Neuronal stem cell (in vitro differentiated cells): ENCODE measurements around the gene CR2.
"Not testable (repeated sequence)": the region's sequence is repeated elsewhere in the genome, so short reads cannot be mapped to it uniquely, and the experiment has no call there.

ENCODE experiments used
- DNase-seq: peaks from one replicate; pipeline ENCODE4 v3.0.0-alpha.2; 2013; ENCODE audit warnings: low spot score
- H2AFZ ChIP-seq: one replicate; pipeline ENCODE4 v1.6.1; 2013; ENCODE audit warnings: mild to moderate bottlenecking, low read length, inconsistent platforms
- H2AK5ac ChIP-seq: 2 replicates; pipeline ENCODE4 v1.6.1; 2013; ENCODE audit warnings: low read depth, mild to moderate bottlenecking, inconsistent platforms, low read length, moderate library complexity, mixed read lengths
- H2BK120ac ChIP-seq: 2 replicates; pipeline ENCODE4 v1.6.1; 2013; ENCODE audit warnings: low read depth, mild to moderate bottlenecking, inconsistent platforms, low read length, moderate library complexity, mixed read lengths
- H2BK12ac ChIP-seq: one replicate; pipeline ENCODE4 v1.6.1; 2013; ENCODE audit warnings: low read length, inconsistent platforms
- H2BK15ac ChIP-seq: 2 replicates; pipeline ENCODE4 v1.6.1; 2013; ENCODE audit warnings: mild to moderate bottlenecking, low read length, inconsistent platforms, mixed read lengths
- H2BK5ac ChIP-seq: one replicate; pipeline ENCODE4 v1.6.1; 2013; ENCODE audit warnings: inconsistent platforms, mild to moderate bottlenecking, low read length, moderate library complexity
- H3K14ac ChIP-seq: one replicate; pipeline ENCODE4 v1.6.1; 2013; ENCODE audit warnings: low read length, inconsistent platforms
- H3K18ac ChIP-seq: 2 replicates; pipeline ENCODE4 v1.6.1; 2013; ENCODE audit warnings: low read length, inconsistent platforms
- H3K23ac ChIP-seq: 2 replicates; pipeline ENCODE4 v1.6.1; 2013; ENCODE audit warnings: low read depth, mild to moderate bottlenecking, mixed read lengths, low read length, inconsistent platforms; ENCODE audit not compliant: poor library complexity
- H3K27ac ChIP-seq: replicated peaks from 3 replicates; pipeline ENCODE4 v1.5.1; 2013; ENCODE audit warnings: low read length, inconsistent platforms
- H3K27me3 ChIP-seq, 3 experiments: 2 replicates each; pipeline ENCODE4 v1.6.1; 2013; ENCODE audit warnings: low read length in 3 of 3, mild to moderate bottlenecking in 2 of 3, inconsistent platforms in 1 of 3, low read depth in 1 of 3, mixed read lengths in 1 of 3, moderate library complexity in 1 of 3; ENCODE audit not compliant: control insufficient read depth in 3 of 3, insufficient read depth in 3 of 3
- H3K36me3 ChIP-seq, 2 donors: replicated peaks in 1 of 2; 2 replicates each; pipeline ENCODE4 v1.6.1; 2013; ENCODE audit warnings: low read length in 2 of 2; ENCODE audit not compliant: control insufficient read depth in 2 of 2, insufficient read depth in 2 of 2
- H3K4ac ChIP-seq: 2 replicates; pipeline ENCODE4 v1.6.1; 2013; ENCODE audit warnings: inconsistent platforms, mild to moderate bottlenecking, low read length, moderate library complexity
- H3K4me1 ChIP-seq, 2 donors: 1 replicate in 1 of 2; 2 replicates in 1 of 2; pipeline ENCODE4 v1.6.1; 2013; ENCODE audit warnings: low read length in 2 of 2, low read depth in 1 of 2; ENCODE audit not compliant: control insufficient read depth in 2 of 2, insufficient read depth in 1 of 2
- H3K4me2 ChIP-seq: one replicate; pipeline ENCODE4 v1.6.1; 2013; ENCODE audit warnings: mild to moderate bottlenecking, low read length, inconsistent platforms; ENCODE audit not compliant: insufficient read depth, poor library complexity, severe bottlenecking
- H3K4me3 ChIP-seq, 2 donors: 2 replicates each; pipeline ENCODE4 v1.5.1; 2013; ENCODE audit warnings: low read length in 2 of 2, mild to moderate bottlenecking in 2 of 2, inconsistent platforms in 1 of 2, moderate library complexity in 1 of 2
- H3K79me1 ChIP-seq: one replicate; pipeline ENCODE4 v1.6.1; 2013; ENCODE audit warnings: low read depth, mild to moderate bottlenecking, inconsistent platforms, low read length, moderate library complexity
- H3K9ac ChIP-seq: one replicate; pipeline ENCODE4 v1.6.1; 2013; ENCODE audit warnings: mild to moderate bottlenecking, low read depth, low read length, inconsistent platforms; ENCODE audit not compliant: poor library complexity
- H3K9me3 ChIP-seq, 2 donors: replicated peaks in 1 of 2; 2 replicates each; pipeline versions ENCODE3 to v1.6.1; 2013; ENCODE audit warnings: low read length in 2 of 2, mild to moderate bottlenecking in 2 of 2, inconsistent platforms in 1 of 2, low read depth in 1 of 2, mixed read lengths in 1 of 2, moderate library complexity in 1 of 2; ENCODE audit not compliant: control insufficient read depth in 2 of 2, insufficient read depth in 1 of 2
- H4K8ac ChIP-seq: one replicate; pipeline ENCODE4 v1.6.1; 2013; ENCODE audit warnings: low read depth, mild to moderate bottlenecking, inconsistent platforms, low read length, moderate library complexity
- H4K91ac ChIP-seq: one replicate; pipeline ENCODE4 v1.6.1; 2013; ENCODE audit warnings: low read length, low read depth, mild to moderate bottlenecking, inconsistent platforms; ENCODE audit not compliant: poor library complexity
- WGBS, 2 donors: extraction: QIAGEN DNeasy Blood & Tissue Kit; methylation state at CpG; one replicate each; pipeline ENCODE4 v1.1.7; 2013; ENCODE audit warnings: missing lambda C conversion rate in 2 of 2, mixed read lengths in 1 of 2; ENCODE audit not compliant: insufficient read length in 2 of 2, insufficient replicate concordance in 1 of 2; ENCODE audit errors: extremely low coverage in 2 of 2; 5-methylcytosine and 5-hydroxymethylcytosine counted together

Gene CR2

DNA sequence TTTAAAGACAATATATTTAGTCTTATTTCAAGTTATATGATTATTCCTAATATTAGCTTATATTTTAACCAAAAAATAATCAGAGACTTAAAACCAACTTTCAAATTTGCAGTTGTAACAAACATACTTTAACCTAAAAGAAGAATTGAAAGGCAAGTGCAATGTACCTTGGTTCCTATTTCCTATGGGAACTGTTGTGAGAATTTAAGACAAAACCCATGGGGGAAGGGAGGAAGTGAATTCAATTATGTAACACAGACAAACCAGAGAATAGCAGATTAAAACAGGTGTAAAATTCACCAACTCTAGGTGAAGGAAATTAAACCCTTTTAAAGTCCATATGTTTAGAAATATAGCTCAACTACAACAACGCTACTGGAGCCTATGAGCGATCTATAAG, 22.6 kb upstream of the CR2 start:
- Histone ChIP-seq H2BK12ac (no peak overlapping the region), H3K18ac (no peak overlapping the region), H3K79me1 (no peaks in the 10 kb centered on the region), H2AK5ac (no peak overlapping the region), H2BK120ac (no peak overlapping the region), H2BK5ac (no peak overlapping the region), H3K14ac (no peak overlapping the region), H3K4me1 (no peaks in the 10 kb centered on the region), H3K4me2 (no peak overlapping the region), H4K91ac (no peak overlapping the region), H3K23ac (no peak overlapping the region), H3K9me3 (peaks cover 0 to 2% of the 10 kb centered on the region in 2 donors), H3K4ac (no peak overlapping the region), H2BK15ac (no peak overlapping the region), H3K27ac (no peak overlapping the region), H3K27me3 (no peaks in the 10 kb centered on the region), H3K4me3 (no peak overlapping the region), H3K36me3 (no peaks in the 10 kb centered on the region), H2AFZ (no peak overlapping the region), H3K9ac (no peak overlapping the region), H4K8ac (no peak overlapping the region)
- no peak for DNase-seq
- no CpG with 5 or more reads among the region's 2 CpGs for WGBS, 2 donors

GRCh38 chr1:207433435-207433834, 20.7 kb upstream of the CR2 start:
- Histone ChIP-seq H4K91ac (no peak overlapping the region), H2BK120ac (no peak overlapping the region), H3K36me3 (no peaks in the 10 kb centered on the region), H3K23ac (no peak overlapping the region), H3K79me1 (no peaks in the 10 kb centered on the region), H3K18ac (no peak overlapping the region), H2BK15ac (no peak overlapping the region), H3K14ac (no peak overlapping the region), H4K8ac (no peak overlapping the region), H3K27me3 (no peaks in the 10 kb centered on the region), H2BK12ac (no peak overlapping the region), H2AFZ (no peak overlapping the region), H3K9ac (no peak overlapping the region), H3K27ac (no peak overlapping the region), H2AK5ac (no peak overlapping the region), H2BK5ac (no peak overlapping the region), H3K9me3 (no peaks in the 10 kb centered on the region), H3K4me2 (no peak overlapping the region), H3K4ac (no peak overlapping the region), H3K4me3 (no peak overlapping the region), H3K4me1 (no peaks in the 10 kb centered on the region)
- no peak for DNase-seq
- no CpG with 5 or more reads among the region's 3 CpGs for WGBS, 2 donors

DNA sequence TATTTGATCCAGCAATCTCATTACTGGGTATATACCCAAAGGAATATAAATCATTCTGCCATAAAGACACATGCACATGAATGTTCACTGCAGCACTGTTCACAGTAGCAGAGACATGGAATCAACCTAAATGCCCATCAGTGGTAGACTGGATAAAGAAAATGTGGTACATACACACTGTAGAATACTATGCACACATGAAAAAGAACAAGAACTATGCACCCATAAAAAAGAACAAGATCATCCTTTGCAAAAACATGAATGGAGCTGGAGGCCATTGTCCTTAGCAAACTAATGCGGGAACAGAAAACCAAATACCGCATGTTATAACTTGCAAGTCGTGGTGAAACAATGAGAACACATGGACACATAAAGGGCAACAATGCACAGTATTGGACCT, 17.4 kb upstream of the CR2 start:
- not testable (repeated sequence) for H2AFZ ChIP-seq, H2BK12ac ChIP-seq, DNase-seq

DNA sequence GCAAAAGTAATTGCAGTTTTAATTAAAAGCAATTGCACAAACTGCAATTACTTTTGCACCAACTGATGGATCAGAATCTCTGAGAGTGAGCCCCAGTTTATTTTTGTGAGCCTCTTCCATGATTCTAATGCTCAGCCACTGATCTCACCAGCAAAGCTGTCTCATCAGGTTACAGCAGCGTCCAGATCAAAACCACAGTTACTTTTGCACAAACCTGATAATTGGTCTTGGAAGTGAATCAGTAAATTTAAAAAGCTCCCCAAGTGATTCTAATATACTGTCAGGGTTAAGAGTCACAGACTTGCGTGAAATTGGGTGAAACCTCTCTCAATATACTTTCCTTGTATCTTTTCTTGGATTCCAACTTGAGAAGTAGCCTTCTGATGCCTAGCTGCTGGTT, 13.5 kb upstream of the CR2 start:
- Histone ChIP-seq H3K18ac (no peak overlapping the region), H3K79me1 (no peaks in the 10 kb centered on the region), H2BK120ac (no peak overlapping the region), H3K4me3 (no peak overlapping the region), H3K4ac (no peak overlapping the region), H2AK5ac (no peak overlapping the region), H4K91ac (no peak overlapping the region), H3K36me3 (no peaks in the 10 kb centered on the region), H3K27ac (no peak overlapping the region), H3K4me1 (no peaks in the 10 kb centered on the region), H2AFZ (no peak overlapping the region), H3K9me3 (no peaks in the 10 kb centered on the region), H2BK5ac (no peak overlapping the region), H3K27me3 (peaks cover 0 to 1% (median 0%) of the 10 kb centered on the region in 3 experiments), H3K4me2 (no peak overlapping the region), H4K8ac (no peak overlapping the region), H2BK12ac (no peak overlapping the region), H3K14ac (no peak overlapping the region), H3K9ac (no peak overlapping the region), H2BK15ac (no peak overlapping the region), H3K23ac (no peak overlapping the region)
- DNase-seq: no peak
- WGBS, 2 donors: no CpG with 5 or more reads among the region's 2 CpGs

More for the DNA sequence above, 17.4 kb upstream of the CR2 start:
- H3K14ac ChIP-seq, H3K4me2 ChIP-seq, H3K9ac ChIP-seq, H3K27me3 ChIP-seq, H2BK5ac ChIP-seq, H2AK5ac ChIP-seq, H4K91ac ChIP-seq, H3K9me3 ChIP-seq, H3K4me1 ChIP-seq, H3K79me1 ChIP-seq, H3K23ac ChIP-seq, H2BK120ac ChIP-seq, H3K18ac ChIP-seq, H2BK15ac ChIP-seq, H3K4ac ChIP-seq, H3K4me3 ChIP-seq, H3K27ac ChIP-seq, H4K8ac ChIP-seq, H3K36me3 ChIP-seq: not testable (repeated sequence)
- WGBS, 2 donors: no CpG with 5 or more reads among the region's 3 CpGs
